WTC11 (cell line): ENCODE data around the gene COL25A1.

Experiments used
- AR ChIP-seq: fragments of 250-450 bp; sonication (Bioruptor Pico); IDR thresholded peaks from 2 replicates; pipeline ENCODE4 v1.9.0; 2021; ENCODE audit warnings: mild to moderate bottlenecking
- CTCF ChIP-seq: fragments of 200-600 bp; IDR thresholded peaks from 2 replicates; pipeline ENCODE4 v1.8.0; 2022; ENCODE audit warnings: antibody characterized with exemption
- FOXK1 ChIP-seq: sonication (generic); formaldehyde crosslinking; IDR thresholded peaks from 2 replicates; pipeline ENCODE4 v1.8.0; 2022; ENCODE audit warnings: mild to moderate bottlenecking, moderate library complexity, missing genetic modification reagents
- MAX ChIP-seq: sonication (generic); formaldehyde crosslinking; IDR thresholded peaks from 2 replicates; pipeline ENCODE4 v1.8.0; 2022; ENCODE audit warnings: mild to moderate bottlenecking, missing genetic modification reagents
- NFYB ChIP-seq: sonication (generic); formaldehyde crosslinking; conservative IDR thresholded peaks from 2 replicates; pipeline ENCODE4 v1.8.0; 2022; ENCODE audit warnings: low read depth, missing genetic modification reagents
- NR3C1 ChIP-seq: sonication (generic); formaldehyde crosslinking; conservative IDR thresholded peaks from 2 replicates; pipeline ENCODE4 v1.8.1; 2023; ENCODE audit warnings: low read depth, mild to moderate bottlenecking, missing genetic modification reagents
- PRDM15 ChIP-seq: sonication (generic); formaldehyde crosslinking; IDR thresholded peaks from 2 replicates; pipeline ENCODE4 v1.8.0; 2022; ENCODE audit warnings: missing genetic modification reagents
- SP1 ChIP-seq: sonication (generic); formaldehyde crosslinking; conservative IDR thresholded peaks from 2 replicates; pipeline ENCODE4 v1.8.1; 2022; ENCODE audit warnings: missing genetic modification reagents
- USF2 ChIP-seq: sonication (generic); formaldehyde crosslinking; IDR thresholded peaks from 2 replicates; pipeline ENCODE4 v1.8.1; 2023; ENCODE audit warnings: mild to moderate bottlenecking, missing genetic modification reagents, moderate library complexity
- ZNF121 ChIP-seq: sonication (generic); formaldehyde crosslinking; IDR thresholded peaks from 2 replicates; pipeline ENCODE4 v1.8.0; 2023; ENCODE audit warnings: missing genetic modification reagents
- ZNF219 ChIP-seq: sonication (generic); formaldehyde crosslinking; IDR thresholded peaks from 2 replicates; pipeline ENCODE4 v1.8.0; 2023; ENCODE audit warnings: missing genetic modification reagents, mild to moderate bottlenecking, borderline replicate concordance
- ZSCAN18 ChIP-seq: fragments of 250-450 bp; sonication (Bioruptor Pico); IDR thresholded peaks from 2 replicates; pipeline ENCODE4 v2.1.2; 2022; ENCODE audit warnings: mild to moderate bottlenecking, moderate library complexity

GRCh38 chr4:109033993-109034392 is 268.5 kb downstream of the COL25A1 start:
- TF ChIP-seq FOXK1 (CRISPR knock-in tag): no peak
- TF ChIP-seq NR3C1: no peak
- TF ChIP-seq PRDM15: no peak
- no peak for TF ChIP-seq CTCF
- no peak for TF ChIP-seq SP1 (CRISPR knock-in tag)
- TF ChIP-seq NFYB (CRISPR knock-in tag): no peak
- no peak for TF ChIP-seq ZNF219
- TF ChIP-seq MAX (CRISPR knock-in tag): no peak
- no peak for TF ChIP-seq AR
- TF ChIP-seq USF2 (CRISPR knock-in tag): no peak
- TF ChIP-seq ZNF121 (CRISPR knock-in tag): no peak
- TF ChIP-seq ZSCAN18 (CRISPR knock-in tag): no peak
